ENCODE measurements around the gene ADPRHL1. TPM values are rescaled to one million over a fixed set of nuclear protein-coding genes. Genes with fewer than 3 reads are reported as not detected.
"Not testable (repeated sequence)": the region's sequence is repeated elsewhere in the genome, so short reads cannot be mapped to it uniquely, and the experiment has no call there.

ADPRHL1 gene
- total RNA-seq, 1 experiment from 2014 or later, result 2.7 TPM

- Histone ChIP-seq H4K8ac (replicated peaks; ENCODE audit: insufficient read length, low read depth, low read length) (no peak overlapping the region), H2BK12ac (ENCODE audit: insufficient read length, low read depth, low read length) (no peak overlapping the region), H3K23me2 (ENCODE audit: insufficient read length, low read depth, low read length, poor library complexity, severe bottlenecking) (no peaks in the 10 kb centered on the region), H2BK20ac (ENCODE audit: low read depth, low read length, poor library complexity, severe bottlenecking) (no peak overlapping the region), H3K9ac (ENCODE audit: extremely low read depth, insufficient read length, low read length) (no peak overlapping the region), H3K14ac (ENCODE audit: insufficient read depth, low read length) (no peak overlapping the region), H4K5ac (ENCODE audit: insufficient read length, low read depth, low read length) (no peak overlapping the region), H3T11ph (ENCODE audit: low read length) (no peak overlapping the region), H4K20me1 (ENCODE audit: control insufficient read depth, insufficient read depth, insufficient read length) (no peaks in the 10 kb centered on the region), H2BK120ac (ENCODE audit: low read depth, low read length, poor library complexity, severe bottlenecking) (no peak overlapping the region), H3K27ac (ENCODE audit: insufficient read length, low read depth, low read length) (no peak overlapping the region), H3K4ac (ENCODE audit: low read depth, low read length) (no peak overlapping the region), H3K79me1 (ENCODE audit: insufficient read depth, low read depth, low read length, poor library complexity, severe bottlenecking) (no peaks in the 10 kb centered on the region), H3K4me1 (ENCODE audit: insufficient read depth, low read length) (no peaks in the 10 kb centered on the region; the same call in 1 of the 2 replicates), H3K23ac (ENCODE audit: insufficient read length, low read depth, low read length) (no peak overlapping the region), H3K27me3 (ENCODE audit: insufficient read depth, low read length) (no peaks in the 10 kb centered on the region), H2AFZ (ENCODE audit: low read length) (no peak overlapping the region), H2AK5ac (ENCODE audit: insufficient read length, low read length) (no peak overlapping the region), H3K9me3 (ENCODE audit: control insufficient read depth, low read depth, low read length) (no peaks in the 10 kb centered on the region), H3K56ac (ENCODE audit: insufficient read length, low read depth, low read length) (no peak overlapping the region), H2BK5ac (ENCODE audit: insufficient read length, low read length) (no peak overlapping the region), H3K18ac (ENCODE audit: insufficient read length, low read depth, low read length) (no peak overlapping the region), H3K79me2 (ENCODE audit: insufficient read depth, low read length) (no peaks in the 10 kb centered on the region), H3K4me2 (ENCODE audit: insufficient read depth, insufficient read length, low read length) (no peak overlapping the region), H4K91ac (ENCODE audit: insufficient read length, low read depth, low read length) (no peak overlapping the region), H2BK15ac (ENCODE audit: low read depth, low read length) (no peak overlapping the region)
- no peak for DNase-seq
- Mint-ChIP-seq H3K4me3 (no peak overlapping the region), H3K36me3 (ENCODE audit: insufficient read depth in 1 of 3, low read depth in 3 of 3) (no peaks in the 10 kb centered on the region), H3K27me3 (ENCODE audit: low read depth) (no peaks in the 10 kb centered on the region; the same call in 1 of the 2 replicates), H3K27ac (no peak overlapping the region; a peak in 1 of 7 replicates), H3K9me3 (peaks cover 0 to 2% of the 10 kb centered on the region in 2 experiments; a peak in 2 of 5 replicates), H3K4me1 (peaks cover 25 to 33% of the 10 kb centered on the region in 2 experiments)
- no CpG with 5 or more reads among the region's 29 CpGs for WGBS (ENCODE audit: extremely low coverage, insufficient read length, low lambda C conversion rate)
- TF ChIP-seq, protein P1, sequence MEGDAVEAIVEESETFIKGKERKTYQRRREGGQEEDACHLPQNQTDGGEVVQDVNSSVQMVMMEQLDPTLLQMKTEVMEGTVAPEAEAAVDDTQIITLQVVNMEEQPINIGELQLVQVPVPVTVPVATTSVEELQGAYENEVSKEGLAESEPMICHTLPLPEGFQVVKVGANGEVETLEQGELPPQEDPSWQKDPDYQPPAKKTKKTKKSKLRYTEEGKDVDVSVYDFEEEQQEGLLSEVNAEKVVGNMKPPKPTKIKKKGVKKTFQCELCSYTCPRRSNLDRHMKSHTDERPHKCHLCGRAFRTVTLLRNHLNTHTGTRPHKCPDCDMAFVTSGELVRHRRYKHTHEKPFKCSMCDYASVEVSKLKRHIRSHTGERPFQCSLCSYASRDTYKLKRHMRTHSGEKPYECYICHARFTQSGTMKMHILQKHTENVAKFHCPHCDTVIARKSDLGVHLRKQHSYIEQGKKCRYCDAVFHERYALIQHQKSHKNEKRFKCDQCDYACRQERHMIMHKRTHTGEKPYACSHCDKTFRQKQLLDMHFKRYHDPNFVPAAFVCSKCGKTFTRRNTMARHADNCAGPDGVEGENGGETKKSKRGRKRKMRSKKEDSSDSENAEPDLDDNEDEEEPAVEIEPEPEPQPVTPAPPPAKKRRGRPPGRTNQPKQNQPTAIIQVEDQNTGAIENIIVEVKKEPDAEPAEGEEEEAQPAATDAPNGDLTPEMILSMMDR (conservative IDR thresholded peaks at IDR 0.05), result no peak
Measured at GRCh38 chr13:113369189-113369588, 84.1 kb downstream of the ADPRHL1 start.

GRCh38 chr13:113368353-113368752 lies 84.9 kb downstream of the ADPRHL1 start:
- not testable (repeated sequence) for H4K91ac ChIP-seq (ENCODE audit: insufficient read length, low read depth, low read length); H3K23ac ChIP-seq (ENCODE audit: insufficient read length, low read depth, low read length); H2BK15ac ChIP-seq (ENCODE audit: low read depth, low read length); H3K4me3 Mint-ChIP-seq; H3K4me1 ChIP-seq (ENCODE audit: insufficient read depth, low read length); H4K8ac ChIP-seq (replicated peaks; ENCODE audit: insufficient read length, low read depth, low read length); H3K27me3 ChIP-seq (ENCODE audit: insufficient read depth, low read length); H3K23me2 ChIP-seq (ENCODE audit: insufficient read length, low read depth, low read length, poor library complexity, severe bottlenecking); DNase-seq; H2AFZ ChIP-seq (ENCODE audit: low read length); H3K56ac ChIP-seq (ENCODE audit: insufficient read length, low read depth, low read length); H3K4me2 ChIP-seq (ENCODE audit: insufficient read depth, insufficient read length, low read length); H2AK5ac ChIP-seq (ENCODE audit: insufficient read length, low read length); H3K27me3 Mint-ChIP-seq (ENCODE audit: low read depth); H4K20me1 ChIP-seq (ENCODE audit: control insufficient read depth, insufficient read depth, insufficient read length); H3K9me3 ChIP-seq (ENCODE audit: control insufficient read depth, low read depth, low read length); H2BK12ac ChIP-seq (ENCODE audit: insufficient read length, low read depth, low read length); H3T11ph ChIP-seq (ENCODE audit: low read length); H3K9ac ChIP-seq (ENCODE audit: extremely low read depth, insufficient read length, low read length); H4K5ac ChIP-seq (ENCODE audit: insufficient read length, low read depth, low read length); H3K27ac ChIP-seq (ENCODE audit: insufficient read length, low read depth, low read length); H2BK120ac ChIP-seq (ENCODE audit: low read depth, low read length, poor library complexity, severe bottlenecking); H3K14ac ChIP-seq (ENCODE audit: insufficient read depth, low read length); H3K79me2 ChIP-seq (ENCODE audit: insufficient read depth, low read length); H3K18ac ChIP-seq (ENCODE audit: insufficient read length, low read depth, low read length); H3K36me3 Mint-ChIP-seq (ENCODE audit: insufficient read depth in 1 of 3, low read depth in 3 of 3); H2BK5ac ChIP-seq (ENCODE audit: insufficient read length, low read length); H3K9me3 Mint-ChIP-seq; H3K79me1 ChIP-seq (ENCODE audit: insufficient read depth, low read depth, low read length, poor library complexity, severe bottlenecking); H3K4ac ChIP-seq (ENCODE audit: low read depth, low read length); H2BK20ac ChIP-seq (ENCODE audit: low read depth, low read length, poor library complexity, severe bottlenecking)
- peak overlapping the region in 1 of 3 experiments; percentile 44; a peak in 1 of 7 replicates for H3K27ac Mint-ChIP-seq
- H3K4me1 Mint-ChIP-seq, result peaks cover 19 to 30% of the 10 kb centered on the region in 2 experiments
- no CpG with 5 or more reads among the region's 6 CpGs for WGBS (ENCODE audit: extremely low coverage, insufficient read length, low lambda C conversion rate)
